ENCODE results near the gene AGRP.

Gene AGRP

GRCh38 chr16:67462279-67462655, 21.1 kb downstream of the AGRP start:
- no peak for DNase-seq (ENCODE audit: low read depth)
- H3K4me3 ChIP-seq (ENCODE audit: low read depth, low read length) = no peak overlapping the region
- no peak for TF ChIP-seq CTCF (IDR thresholded peaks at IDR 0.05; ENCODE audit: control insufficient read depth, extremely low read depth, insufficient read depth)

- TF ChIP-seq CTCF (IDR thresholded peaks at IDR 0.05; ENCODE audit: control insufficient read depth, extremely low read depth, insufficient read depth) = no peak
- peak; percentile 97 for DNase-seq (ENCODE audit: low read depth)
- 0 out of 2 replicates have a peak overlapping the region, but pooled peaks have one; percentile 7 for H3K4me3 ChIP-seq (ENCODE audit: low read depth, low read length)
Observed at GRCh38 chr16:67461600-67462278, 21.6 kb downstream of the AGRP start.

GRCh38 chr16:67460961-67461360, 22.4 kb downstream of the AGRP start:
- H3K4me3 ChIP-seq (ENCODE audit: low read depth, low read length) = no peak overlapping the region
- no peak for DNase-seq (ENCODE audit: low read depth)
- TF ChIP-seq CTCF (IDR thresholded peaks at IDR 0.05; ENCODE audit: control insufficient read depth, extremely low read depth, insufficient read depth) = no peak

GRCh38 chr16:67460168-67460567, 23.2 kb downstream of the AGRP start:
- no peak for TF ChIP-seq CTCF (IDR thresholded peaks at IDR 0.05; ENCODE audit: control insufficient read depth, extremely low read depth, insufficient read depth)
- DNase-seq (ENCODE audit: low read depth) = no peak
- no peak overlapping the region for H3K4me3 ChIP-seq (ENCODE audit: low read depth, low read length)

- no peak for DNase-seq (ENCODE audit: low read depth)
- H3K4me3 ChIP-seq (ENCODE audit: low read depth, low read length) = no peak overlapping the region
- no peak for TF ChIP-seq CTCF (IDR thresholded peaks at IDR 0.05; ENCODE audit: control insufficient read depth, extremely low read depth, insufficient read depth)
Observed at GRCh38 chr16:67459861-67460150, 23.5 kb downstream of the AGRP start.

- peak; percentile 52 for DNase-seq (ENCODE audit: low read depth)
- H3K4me3 ChIP-seq (ENCODE audit: low read depth, low read length) = peak overlapping the region; percentile 8; the same call in 1 of the 2 replicates
- TF ChIP-seq CTCF (IDR thresholded peaks at IDR 0.05; ENCODE audit: control insufficient read depth, extremely low read depth, insufficient read depth) = no peak
Observed at GRCh38 chr16:67459066-67459860, 24.1 kb downstream of the AGRP start.
